Lung (tissue), 12 donors: ENCODE measurements around the gene APPL2. TPM values are rescaled to one million over a fixed set of nuclear protein-coding genes. Genes with fewer than 3 reads are reported as not detected.

ENCODE experiments used
- ATAC-seq: fragments of 200-7000 bp; cut with Tn5 transposase; one replicate; pipeline ENCODE4 v1.9.1; 2020; ENCODE audit warnings: moderate number of reproducible peaks; ENCODE audit not compliant: insufficient read depth, low FRiP score
- DNase-seq, 3 donors: peaks; one replicate each; pipeline ENCODE4 v3.0.0-alpha.2; 2013 to 2017
- H3K27ac ChIP-seq, 2 donors: one replicate each; pipeline ENCODE4 v1.5.1; 2013; ENCODE audit warnings: mild to moderate bottlenecking in 2 of 2, moderate library complexity in 2 of 2, control low read depth in 1 of 2, inconsistent platforms in 1 of 2, low read depth in 1 of 2, low read length in 1 of 2
- H3K27me3 ChIP-seq, 3 donors: one replicate each; pipeline ENCODE4 v1.5.1; 2013; ENCODE audit warnings: low read length in 2 of 3; ENCODE audit not compliant: control insufficient read depth in 3 of 3, insufficient read depth in 3 of 3
- H3K36me3 ChIP-seq, 4 donors: one replicate each; pipeline ENCODE4 v1.5.1; 2013; ENCODE audit warnings: low read length in 4 of 4, mild to moderate bottlenecking in 1 of 4, moderate library complexity in 1 of 4; ENCODE audit not compliant: control insufficient read depth in 4 of 4, insufficient read depth in 4 of 4
- H3K4me1 ChIP-seq, 5 donors: one replicate each; pipeline ENCODE4 v1.5.1; 2013; ENCODE audit warnings: low read length in 5 of 5, mild to moderate bottlenecking in 2 of 5, moderate library complexity in 1 of 5; ENCODE audit not compliant: control insufficient read depth in 5 of 5, insufficient read depth in 5 of 5
- H3K4me3 ChIP-seq: one replicate; pipeline ENCODE4 v1.5.1; 2013; ENCODE audit warnings: mild to moderate bottlenecking, control low read depth, moderate library complexity
- H3K9ac ChIP-seq, 2 donors: one replicate each; pipeline ENCODE4 v1.5.1; 2013; ENCODE audit warnings: low read length in 2 of 2, control low read depth in 1 of 2; ENCODE audit not compliant: insufficient read depth in 1 of 2
- H3K9me3 ChIP-seq, 4 donors: one replicate each; pipeline ENCODE4 v1.5.1; 2013; ENCODE audit warnings: low read length in 3 of 4, mild to moderate bottlenecking in 1 of 4, moderate library complexity in 1 of 4; ENCODE audit not compliant: control insufficient read depth in 4 of 4, insufficient read depth in 3 of 4
- CTCF ChIP-seq: IDR thresholded peaks from 2 replicates; pipeline ENCODE4 v1.5.1; 2012; ENCODE audit warnings: mild to moderate bottlenecking; ENCODE audit errors: control extremely low read depth, extremely low read depth
- WGBS, 2 donors: extraction: QIAGEN DNeasy Blood & Tissue Kit; methylation state at CpG; one replicate each; pipeline ENCODE4 v1.1.7; 2013; 5-methylcytosine and 5-hydroxymethylcytosine counted together
- polyA plus RNA-seq, 2 donors: library from polyadenylated mRNA; stranded (reverse); fragments of 200-250 nt; gene quantifications; one replicate each; pipeline ENCODE4 v1.2.1, GENCODE V29; 2013
- total RNA-seq, 2 donors: library from RNA; depleted of rRNA in 1 of 2; stranded (reverse); fragments of >200 nt in 1 of 2; gene quantifications; one replicate each; pipeline ENCODE4 v1.2.1, GENCODE V29; 2014 to 2021
- donor health status: control.
- donor health status: control.
- donor health status: Bipolar disorder and iron deficiency.
- donor health status: healthy.
- donor health status: DM: yes; HTN: yes; CAD: no.

Gene APPL2
- total and polyA plus RNA-seq, 4 donors: 11.8 to 89.5 (median 26.5) TPM

- Histone ChIP-seq H3K27me3 (no peaks in the 10 kb centered on the region), H3K4me1 (no peaks in the 10 kb centered on the region), H3K27ac (no peak overlapping the region), H3K9me3 (no peaks in the 10 kb centered on the region), H3K4me3 (no peak overlapping the region), H3K36me3 (peaks cover 10 to 47% (median 27%) of the 10 kb centered on the region in 4 donors), H3K9ac (no peak overlapping the region)
- WGBS, 2 donors: 97 to 99% methylated on average over 2 of the region's 2 CpGs
- no peak for ATAC-seq
- no peak for TF ChIP-seq CTCF
- no peak for DNase-seq
These were observed 79.7 kb downstream of the APPL2 start for GRCh38 chr12:105156260-105156659.

GRCh38 chr12:105142259-105142658 is 93.7 kb downstream of the APPL2 start:
- WGBS, 2 donors: 96 to 97% methylated on average over 3 of the region's 3 CpGs
- no peak for TF ChIP-seq CTCF
- H3K36me3 ChIP-seq: peaks cover 7 to 40% (median 28%) of the 10 kb centered on the region in 4 donors
- no peaks in the 10 kb centered on the region for H3K27me3 ChIP-seq
- H3K9ac ChIP-seq: no peak overlapping the region
- DNase-seq: no peak
- H3K4me1 ChIP-seq: peaks cover 0 to 2% (median 0%) of the 10 kb centered on the region in 5 donors
- no peak for ATAC-seq
- H3K9me3 ChIP-seq: no peaks in the 10 kb centered on the region
- H3K27ac ChIP-seq: no peak overlapping the region
- no peak overlapping the region for H3K4me3 ChIP-seq

DNA sequence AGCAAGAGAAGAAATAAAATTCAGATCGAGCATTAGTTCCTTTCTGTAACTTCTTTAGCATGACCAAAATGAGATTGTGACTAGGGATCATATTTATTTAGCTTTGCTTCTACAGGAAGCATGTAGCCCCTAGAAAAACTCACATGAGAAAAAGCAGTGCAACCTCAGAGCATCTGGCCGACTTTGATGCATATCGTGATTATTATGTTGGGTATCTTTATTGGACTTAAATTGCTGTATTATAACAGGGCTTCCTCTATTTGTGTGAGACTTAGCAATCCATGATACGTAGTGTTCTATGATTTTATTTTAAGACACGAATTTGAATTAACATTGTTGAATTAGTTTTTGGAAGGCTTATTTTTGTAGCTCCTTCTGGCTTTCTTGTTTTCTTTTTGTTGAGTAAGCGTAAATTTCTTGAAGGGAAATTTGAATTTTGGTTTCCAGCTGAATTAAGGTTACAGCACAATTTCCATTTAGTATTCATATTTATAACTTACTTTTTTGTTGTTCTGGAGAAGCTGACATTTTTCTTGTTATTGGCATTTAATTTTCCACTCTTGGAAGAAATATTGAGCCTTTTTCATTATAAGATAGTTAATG is 94.6 kb downstream of the APPL2 start:
- Histone ChIP-seq H3K27ac (no peak overlapping the region), H3K4me3 (no peak overlapping the region), H3K4me1 (peaks cover 0 to 2% (median 0%) of the 10 kb centered on the region in 5 donors), H3K27me3 (no peaks in the 10 kb centered on the region), H3K36me3 (peaks cover 7 to 39% (median 23%) of the 10 kb centered on the region in 4 donors), H3K9me3 (no peaks in the 10 kb centered on the region), H3K9ac (no peak overlapping the region)
- ATAC-seq (no peak), DNase-seq (no peak)
- TF ChIP-seq CTCF: no peak
- WGBS, 2 donors: 94 to 96% methylated on average over 6 of the region's 6 CpGs

DNA sequence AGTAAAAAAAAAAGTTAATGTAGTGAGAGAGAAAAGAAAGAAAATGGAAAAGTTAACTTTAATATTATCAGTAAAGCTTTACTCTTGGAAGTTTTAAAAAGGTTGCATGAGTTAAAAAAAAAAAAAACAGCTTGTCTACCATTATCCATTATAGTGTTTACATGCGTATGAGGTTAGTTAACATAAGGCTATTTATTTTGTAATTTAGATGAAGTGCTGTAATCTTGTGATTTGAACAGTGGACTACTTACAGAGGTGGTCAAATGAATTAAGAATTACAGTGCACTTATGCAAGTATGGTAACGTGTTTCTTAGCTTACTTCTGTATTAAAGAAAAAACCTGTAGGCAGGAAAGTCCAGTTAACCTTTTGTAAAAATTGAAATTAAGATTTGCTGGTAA is 97.7 kb downstream of the APPL2 start:
- 72 to 87% methylated on average over 2 of the region's 2 CpGs for WGBS, 2 donors
- Histone ChIP-seq H3K4me1 (peaks cover 0 to 2% (median 0%) of the 10 kb centered on the region in 5 donors), H3K27ac (no peak overlapping the region), H3K4me3 (no peak overlapping the region), H3K27me3 (no peaks in the 10 kb centered on the region), H3K9ac (no peak overlapping the region), H3K9me3 (peaks cover 0 to 6% (median 0%) of the 10 kb centered on the region in 4 donors), H3K36me3 (peaks cover 6 to 48% (median 15%) of the 10 kb centered on the region in 4 donors)
- DNase-seq (no peak), ATAC-seq (no peak)
- no peak for TF ChIP-seq CTCF
